A549 (cell line): ENCODE results near the gene TSC22D1. TPM values are rescaled to one million over a fixed set of nuclear protein-coding genes. Genes with fewer than 3 reads are reported as not detected.

ENCODE experiments used
- ATAC-seq, 2 experiments: fragments of 200-7000 bp in 1 of 2; fragments of >200 bp in 1 of 2; cut with Nextera tagmentation in 1 of 2; cut with Tn5 transposase in 1 of 2; 3 replicates each; pipeline versions ENCODE4 v1.8.0 to v1.9.1; 2018 to 2020; ENCODE audit warnings: mild to moderate bottlenecking in 1 of 2, moderate library complexity in 1 of 2
- CTCF ChIA-PET: fragments of 300-600 bp; sonication (Branson Sonifier 250); formaldehyde crosslinking; extraction: SDS; loops from one replicate; lab custom pipeline; 2021; ENCODE audit warnings: antibody characterized with exemption, inconsistent platforms; lab: Yijun Ruan, JAX
- POLR2A ChIA-PET: fragments of 350-600 bp; formaldehyde crosslinking; extraction: SDS; loops from one replicate; lab custom pipeline; 2021; ENCODE audit warnings: antibody characterized with exemption, inconsistent platforms; lab: Yijun Ruan, JAX
- DNase-seq, 2 experiments: peaks; one replicate each; pipeline versions ENCODE4 v3.0.0 to v3.0.0-alpha.2; 2011 to 2016; ENCODE audit warnings: low read depth in 1 of 2, low spot score in 1 of 2
- FAIRE-seq: peaks from 2 replicates; lab custom pipeline; 2011; peaks lifted over from hg19 to GRCh38; lab: Jason Lieb, UNC
- H3K27ac ChIP-seq, 2 experiments: fragments of >200 bp; sonication (Bioruptor Twin); formaldehyde crosslinking; 3 replicates each; pipeline ENCODE4 v1.5.1; 2016 to 2017
- H3K4me1 ChIP-seq: fragments of >200 bp; sonication (Bioruptor Twin); formaldehyde crosslinking; 3 replicates; pipeline ENCODE4 v1.6.1; 2016
- H3K4me2 ChIP-seq: fragments of >200 bp; sonication (Bioruptor Twin); formaldehyde crosslinking; 3 replicates; pipeline ENCODE4 v1.6.1; 2016
- H3K4me3 ChIP-seq: fragments of >200 bp; sonication (Bioruptor Twin); formaldehyde crosslinking; 3 replicates; pipeline ENCODE4 v1.5.1; 2016
- H3K9me3 ChIP-seq: fragments of >200 bp; sonication (Bioruptor Twin); formaldehyde crosslinking; 3 replicates; pipeline ENCODE4 v1.6.1; 2016
- BCL3 ChIP-seq: fragments of >200 bp; sonication (Bioruptor Twin); formaldehyde crosslinking; IDR thresholded peaks from 3 replicates; pipeline ENCODE4 v1.6.1; 2016
- CHD2 ChIP-seq: fragments of 150-350 bp; IDR thresholded peaks from 2 replicates; pipeline ENCODE4 v1.6.1; 2014; ENCODE audit warnings: low read length; ENCODE audit not compliant: partially characterized antibody
- CHD4 ChIP-seq: fragments of 200-600 bp; sonication (generic); IDR thresholded peaks from 2 replicates; pipeline ENCODE4 v1.6.1; 2016; ENCODE audit warnings: antibody characterized with exemption, mild to moderate bottlenecking, borderline replicate concordance
- CTCF ChIP-seq: fragments of >200 bp; sonication (Bioruptor Twin); formaldehyde crosslinking; IDR thresholded peaks from 3 replicates; pipeline ENCODE4 v1.5.1; 2016
- EHF ChIP-seq: fragments of 250-450 bp; sonication (Bioruptor Pico); IDR thresholded peaks from 2 replicates; pipeline ENCODE4 v1.5.0; 2020; ENCODE audit warnings: mild to moderate bottlenecking
- HOXB13 ChIP-seq: fragments of 250-450 bp; sonication (Bioruptor Pico); IDR thresholded peaks from 2 replicates; pipeline ENCODE4 v1.5.0; 2020; ENCODE audit warnings: low read depth, mild to moderate bottlenecking, moderate library complexity
- HOXB5 ChIP-seq: fragments of 250-450 bp; sonication (Bioruptor Pico); IDR thresholded peaks from 2 replicates; pipeline ENCODE4 v1.5.0; 2020; ENCODE audit warnings: mild to moderate bottlenecking, moderate library complexity
- KDM1A ChIP-seq: fragments of 200-600 bp; sonication (generic); IDR thresholded peaks from 2 replicates; pipeline ENCODE4 v1.6.1; 2016; ENCODE audit warnings: low read depth, mild to moderate bottlenecking
- PHF8 ChIP-seq: fragments of 200-600 bp; sonication (generic); IDR thresholded peaks from 2 replicates; pipeline ENCODE4 v1.6.1; 2016; ENCODE audit warnings: low read depth, mild to moderate bottlenecking, antibody characterized with exemption, moderate library complexity, borderline replicate concordance
- POLR2A ChIP-seq: IDR thresholded peaks from 2 replicates; pipeline ENCODE4 v1.6.1; 2012; ENCODE audit warnings: mild to moderate bottlenecking, low read length
- POLR2AphosphoS2 ChIP-seq: conservative IDR thresholded peaks from 2 replicates; pipeline ENCODE4 v1.6.1; 2012; ENCODE audit warnings: low read length, improper control_type of control experiment, inconsistent platforms
- REST ChIP-seq: fragments of 200-600 bp; sonication (generic); IDR thresholded peaks from 2 replicates; pipeline ENCODE4 v1.6.1; 2016; ENCODE audit warnings: antibody characterized with exemption, mild to moderate bottlenecking, moderate library complexity
- SMC3 ChIP-seq: fragments of >200 bp; sonication (Bioruptor Twin); formaldehyde crosslinking; IDR thresholded peaks from 3 replicates; pipeline ENCODE4 v1.6.1; 2018; ENCODE audit warnings: inconsistent platforms
- USF2 ChIP-seq: fragments of 450-650 bp; IDR thresholded peaks from 2 replicates; pipeline ENCODE4 v1.6.1; 2014; ENCODE audit warnings: antibody characterized with exemption
- WGBS: methylation state at CpG from one replicate; pipeline ENCODE4 v1.1.6; 2017; ENCODE audit errors: missing lambda C conversion rate; 5-methylcytosine and 5-hydroxymethylcytosine counted together
- polyA plus RNA-seq, 4 experiments: library from polyadenylated mRNA; depleted of rRNA in 3 of 4; stranded (reverse); fragments of >200 nt; fragmentation: RNase III in 1 of 4; extraction: RNeasy Plus Mini Kit Qiagen cat#74134 plus additional on column Dnase treatment in 1 of 4; gene quantifications; 2 replicates in 3 of 4; 3 replicates in 1 of 4; pipeline ENCODE4 v1.2.3, GENCODE V29; 2011 to 2017

Gene TSC22D1
- polyA plus RNA-seq, 2 of the 4 experiments (the other 2 are of a cell fraction): 66.8 to 196 TPM

- ATAC-seq (no peak), FAIRE-seq (no peak), DNase-seq (no peak)
- POLR2A ChIA-PET: no interaction called here
- Histone ChIP-seq H3K27ac (no peak overlapping the region), H3K9me3 (no peaks in the 10 kb centered on the region), H3K4me1 (peaks cover 12% of the 10 kb centered on the region; the same call in 2 of the 3 replicates), H3K4me3 (no peak overlapping the region), H3K4me2 (no peak overlapping the region)
- CTCF ChIA-PET: interaction anchor here (1.0 kb wide), 1 partner anchor 15 kb away, joined by 4 read pairs; no protein-coding TSS in a partner anchor
- TF ChIP-seq USF2 (no peak), CTCF (no peak), BCL3 (no peak), HOXB5 (CRISPR knock-in tag) (no peak), CHD4 (no peak), EHF (CRISPR knock-in tag) (no peak), POLR2AphosphoS2 (no peak), HOXB13 (no peak), REST (no peak), PHF8 (no peak), POLR2A (no peak), CHD2 (no peak), KDM1A (no peak)
These were observed 77.2 kb downstream of the TSC22D1 start for GRCh38 chr13:44498969-44499368.

GRCh38 chr13:44498502-44498901, 77.6 kb downstream of the TSC22D1 start:
- H3K9me3 ChIP-seq: no peaks in the 10 kb centered on the region
- ATAC-seq: no peak
- H3K27ac ChIP-seq: no peak overlapping the region

More at GRCh38 chr13:44498502-44498901, 77.6 kb downstream of the TSC22D1 start:
- DNase-seq: no peak
- TF ChIP-seq BCL3: no peak
- TF ChIP-seq POLR2A: no peak
- TF ChIP-seq SMC3: no peak
- TF ChIP-seq, all 56 proteins: peak for 0
- no peak for FAIRE-seq
- Histone ChIP-seq H3K4me2 (no peak overlapping the region), H3K4me3 (no peak overlapping the region), H3K4me1 (peaks cover 12% of the 10 kb centered on the region; the same call in 2 of the 3 replicates)
- POLR2A ChIA-PET: no interaction called here
- WGBS: 93% methylated on average over 3 of the region's 3 CpGs
- CTCF ChIA-PET: interaction anchor here (0.8 to 1.0 kb wide), 2 partner anchors 11 to 15 kb away, joined by 4 to 6 read pairs; no protein-coding TSS in a partner anchor
